H9 (cell line): Measurements from ENCODE around the gene PLA2G5. TPM values are rescaled to one million over a fixed set of nuclear protein-coding genes. Genes with fewer than 3 reads are reported as not detected.

ENCODE experiments used
- DNase-seq: peaks from one replicate; pipeline ENCODE4 v3.0.0-alpha.2; 2017
- H2AFZ ChIP-seq: one replicate; pipeline ENCODE4 v1.6.1; 2013; ENCODE audit warnings: mild to moderate bottlenecking, low read length, control low read depth, moderate library complexity
- H2AK5ac ChIP-seq: 2 replicates; pipeline ENCODE4 v1.6.1; 2013; ENCODE audit warnings: low read length, control low read depth, mixed read lengths; ENCODE audit not compliant: insufficient read length
- H2BK120ac ChIP-seq: one replicate; pipeline ENCODE4 v1.6.1; 2013; ENCODE audit warnings: low read depth, mild to moderate bottlenecking, low read length, control low read depth, inconsistent platforms; ENCODE audit not compliant: poor library complexity, severe bottlenecking
- H2BK12ac ChIP-seq: 2 replicates; pipeline ENCODE4 v1.6.1; 2013; ENCODE audit warnings: low read length, control low read depth, mixed read lengths, low read depth; ENCODE audit not compliant: insufficient read length
- H2BK15ac ChIP-seq: 2 replicates; pipeline ENCODE4 v1.6.1; 2013; ENCODE audit warnings: low read depth, low read length, control low read depth
- H2BK20ac ChIP-seq: one replicate; pipeline ENCODE4 v1.6.1; 2013; ENCODE audit warnings: low read depth, mild to moderate bottlenecking, low read length, control low read depth, inconsistent platforms; ENCODE audit not compliant: poor library complexity, severe bottlenecking
- H2BK5ac ChIP-seq: 2 replicates; pipeline ENCODE4 v1.6.1; 2013; ENCODE audit warnings: low read length, control low read depth, mixed read lengths; ENCODE audit not compliant: insufficient read length
- H3K14ac ChIP-seq: 2 replicates; pipeline ENCODE4 v1.6.1; 2013; ENCODE audit warnings: low read length, control low read depth; ENCODE audit not compliant: insufficient read depth
- H3K18ac ChIP-seq: 2 replicates; pipeline ENCODE4 v1.6.1; 2013; ENCODE audit warnings: low read depth, mild to moderate bottlenecking, mixed read lengths, low read length, control low read depth; ENCODE audit not compliant: insufficient read length
- H3K23ac ChIP-seq: 2 replicates; pipeline ENCODE4 v1.6.1; 2013; ENCODE audit warnings: low read length, control low read depth, mixed read lengths, low read depth; ENCODE audit not compliant: insufficient read length
- H3K23me2 ChIP-seq: 2 replicates; pipeline ENCODE4 v1.6.1; 2013; ENCODE audit warnings: low read depth, mild to moderate bottlenecking, mixed read lengths, low read length, control low read depth; ENCODE audit not compliant: insufficient read length, poor library complexity, severe bottlenecking
- H3K27ac ChIP-seq: 2 replicates; pipeline ENCODE4 v1.5.1; 2013; ENCODE audit warnings: low read length, control low read depth, mixed read lengths, low read depth; ENCODE audit not compliant: insufficient read length
- H3K27me3 ChIP-seq: 2 replicates; pipeline ENCODE4 v1.6.1; 2013; ENCODE audit warnings: low read length, control low read depth, inconsistent platforms; ENCODE audit not compliant: insufficient read depth
- H3K4ac ChIP-seq: 2 replicates; pipeline ENCODE4 v1.6.1; 2013; ENCODE audit warnings: low read depth, mild to moderate bottlenecking, control low read depth, inconsistent platforms, low read length, moderate library complexity
- H3K4me1 ChIP-seq: 2 replicates; pipeline ENCODE4 v1.6.1; 2013; ENCODE audit warnings: low read length, control low read depth, inconsistent platforms; ENCODE audit not compliant: insufficient read depth
- H3K4me2 ChIP-seq: 2 replicates; pipeline ENCODE4 v1.6.1; 2013; ENCODE audit warnings: low read length, control low read depth, mixed read lengths; ENCODE audit not compliant: insufficient read length, insufficient read depth
- H3K56ac ChIP-seq: 2 replicates; pipeline ENCODE4 v1.6.1; 2013; ENCODE audit warnings: low read depth, mild to moderate bottlenecking, mixed read lengths, low read length, control low read depth; ENCODE audit not compliant: insufficient read length
- H3K79me1 ChIP-seq: 2 replicates; pipeline ENCODE4 v1.6.1; 2013; ENCODE audit warnings: low read depth, mild to moderate bottlenecking, moderate library complexity, low read length, control low read depth, inconsistent platforms; ENCODE audit not compliant: insufficient read depth, poor library complexity, severe bottlenecking
- H3K79me2 ChIP-seq: 2 replicates; pipeline ENCODE4 v1.6.1; 2013; ENCODE audit warnings: low read length, control low read depth, inconsistent platforms; ENCODE audit not compliant: insufficient read depth
- H3K9ac ChIP-seq: 2 replicates; pipeline ENCODE4 v1.6.1; 2013; ENCODE audit warnings: low read length, control low read depth, mixed read lengths; ENCODE audit not compliant: insufficient read length; ENCODE audit errors: extremely low read depth
- H3K9me3 ChIP-seq: one replicate; pipeline ENCODE4 v1.6.1; 2013; ENCODE audit warnings: low read depth, low read length, inconsistent platforms; ENCODE audit not compliant: control insufficient read depth
- H3T11ph ChIP-seq: one replicate; pipeline ENCODE4 v1.6.1; 2013; ENCODE audit warnings: mild to moderate bottlenecking, low read length, control low read depth, inconsistent platforms
- H4K20me1 ChIP-seq: one replicate; pipeline ENCODE4 v1.6.1; 2013; ENCODE audit not compliant: control insufficient read depth, insufficient read length, insufficient read depth
- H4K5ac ChIP-seq: 2 replicates; pipeline ENCODE4 v1.6.1; 2013; ENCODE audit warnings: low read depth, mild to moderate bottlenecking, mixed read lengths, low read length, control low read depth; ENCODE audit not compliant: insufficient read length
- H4K8ac ChIP-seq: replicated peaks from 2 replicates; pipeline ENCODE4 v1.6.1; 2013; ENCODE audit warnings: low read length, control low read depth, mixed read lengths, low read depth; ENCODE audit not compliant: insufficient read length
- H4K91ac ChIP-seq: 2 replicates; pipeline ENCODE4 v1.6.1; 2013; ENCODE audit warnings: low read depth, mild to moderate bottlenecking, moderate library complexity, mixed read lengths, low read length, control low read depth; ENCODE audit not compliant: insufficient read length
- H3K27ac Mint-ChIP-seq, 3 experiments: 2 replicates in 2 of 3; 3 replicates in 1 of 3; pipeline ENCODE4 v1.8.0; 2020 to 2021; ENCODE audit warnings: mixed read lengths in 3 of 3, mild to moderate bottlenecking in 1 of 3, moderate library complexity in 1 of 3
- H3K27me3 Mint-ChIP-seq: 2 replicates; pipeline ENCODE4 v1.8.0; 2021; ENCODE audit warnings: low read depth, mild to moderate bottlenecking, moderate library complexity, mixed read lengths
- H3K36me3 Mint-ChIP-seq, 3 experiments: 2 replicates in 2 of 3; 3 replicates in 1 of 3; pipeline ENCODE4 v1.8.0; 2020 to 2021; ENCODE audit warnings: low read depth in 3 of 3, mixed read lengths in 3 of 3; ENCODE audit not compliant: insufficient read depth in 1 of 3
- H3K4me1 Mint-ChIP-seq, 2 experiments: 2 replicates each; pipeline ENCODE4 v1.8.0; 2020; ENCODE audit warnings: mixed read lengths in 2 of 2
- H3K4me3 Mint-ChIP-seq, 2 experiments: 2 replicates in 1 of 2; 3 replicates in 1 of 2; pipeline ENCODE4 v1.8.0; 2020 to 2021; ENCODE audit warnings: mild to moderate bottlenecking in 2 of 2, mixed read lengths in 2 of 2, moderate library complexity in 1 of 2
- H3K9me3 Mint-ChIP-seq, 2 experiments: 2 replicates in 1 of 2; 3 replicates in 1 of 2; pipeline ENCODE4 v1.8.0; 2020; ENCODE audit warnings: mild to moderate bottlenecking in 2 of 2, mixed read lengths in 2 of 2, moderate library complexity in 1 of 2
- WGBS: extraction: QIAGEN DNeasy Blood & Tissue Kit; methylation state at CpG from one replicate; pipeline ENCODE4 v1.1.7; 2013; ENCODE audit warnings: missing lambda C conversion rate, low lambda C conversion rate, mixed read lengths; ENCODE audit not compliant: insufficient read length; ENCODE audit errors: extremely low coverage; 5-methylcytosine and 5-hydroxymethylcytosine counted together
- total RNA-seq: library from RNA; stranded (reverse); gene quantifications from 2 replicates; pipeline ENCODE4 v1.2.1, GENCODE V29; 2021
- TF ChIP-seq, protein P1 (sequence below): fragments of 200-600 bp; sonication (generic); conservative IDR thresholded peaks from 3 replicates; pipeline ENCODE4 v1.8.0; 2021; ENCODE audit warnings: antibody characterized with exemption, mild to moderate bottlenecking

The PLA2G5 gene
- total RNA-seq, 1 experiment from 2014 or later, result not detected

DNA sequence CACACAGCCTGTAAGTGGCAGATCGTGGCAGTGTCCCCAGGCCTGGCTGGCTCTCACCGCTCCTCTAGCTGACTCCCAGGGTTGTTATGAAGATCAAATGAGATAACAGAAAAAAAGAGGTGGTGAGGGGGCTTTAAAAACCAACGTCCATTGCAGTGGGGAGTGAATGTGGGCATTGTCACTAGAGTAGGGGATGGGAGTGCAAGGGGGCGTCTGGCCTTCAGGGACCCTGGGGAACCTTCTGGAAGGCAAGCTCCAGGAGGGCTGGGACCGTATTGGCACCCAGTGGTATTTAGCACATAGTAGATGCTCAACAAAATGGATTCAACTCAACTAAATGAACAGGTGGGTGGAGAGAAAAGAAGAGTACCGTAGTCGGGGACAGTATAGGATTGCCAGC lies 45.9 kb downstream of the PLA2G5 start:
- Histone ChIP-seq H2BK120ac (no peak overlapping the region), H3K4ac (no peak overlapping the region), H3K9me3 (no peaks in the 10 kb centered on the region), H2BK20ac (no peak overlapping the region), H4K8ac (no peak overlapping the region), H4K20me1 (no peaks in the 10 kb centered on the region), H2BK12ac (no peak overlapping the region), H3K4me2 (no peak overlapping the region), H3K79me2 (no peaks in the 10 kb centered on the region), H3K27ac (no peak overlapping the region), H3T11ph (no peak overlapping the region), H4K91ac (no peak overlapping the region), H3K56ac (no peak overlapping the region), H3K9ac (no peak overlapping the region), H3K23me2 (peaks cover 4% of the 10 kb centered on the region), H3K18ac (no peak overlapping the region), H2BK5ac (no peak overlapping the region), H3K23ac (no peak overlapping the region), H4K5ac (no peak overlapping the region), H2BK15ac (no peak overlapping the region), H2AK5ac (no peak overlapping the region), H3K4me1 (no peaks in the 10 kb centered on the region), H3K14ac (no peak overlapping the region), H3K79me1 (no peaks in the 10 kb centered on the region), H3K27me3 (no peaks in the 10 kb centered on the region), H2AFZ (no peak overlapping the region)
- H3K4me3 Mint-ChIP-seq, result no peak overlapping the region
- H3K4me1 Mint-ChIP-seq, result peaks cover 6 to 16% of the 10 kb centered on the region in 2 experiments
- 0 out of 5 replicates have a peak, but pooled peaks cover 0 to 4% of the 10 kb centered on the region in 2 experiments for H3K9me3 Mint-ChIP-seq
- WGBS, result no CpG with 5 or more reads among the region's 7 CpGs
- peaks cover 13% of the 10 kb centered on the region for H3K27me3 Mint-ChIP-seq
- no peak for DNase-seq
- no peak overlapping the region for H3K27ac Mint-ChIP-seq
- TF ChIP-seq, protein P1, sequence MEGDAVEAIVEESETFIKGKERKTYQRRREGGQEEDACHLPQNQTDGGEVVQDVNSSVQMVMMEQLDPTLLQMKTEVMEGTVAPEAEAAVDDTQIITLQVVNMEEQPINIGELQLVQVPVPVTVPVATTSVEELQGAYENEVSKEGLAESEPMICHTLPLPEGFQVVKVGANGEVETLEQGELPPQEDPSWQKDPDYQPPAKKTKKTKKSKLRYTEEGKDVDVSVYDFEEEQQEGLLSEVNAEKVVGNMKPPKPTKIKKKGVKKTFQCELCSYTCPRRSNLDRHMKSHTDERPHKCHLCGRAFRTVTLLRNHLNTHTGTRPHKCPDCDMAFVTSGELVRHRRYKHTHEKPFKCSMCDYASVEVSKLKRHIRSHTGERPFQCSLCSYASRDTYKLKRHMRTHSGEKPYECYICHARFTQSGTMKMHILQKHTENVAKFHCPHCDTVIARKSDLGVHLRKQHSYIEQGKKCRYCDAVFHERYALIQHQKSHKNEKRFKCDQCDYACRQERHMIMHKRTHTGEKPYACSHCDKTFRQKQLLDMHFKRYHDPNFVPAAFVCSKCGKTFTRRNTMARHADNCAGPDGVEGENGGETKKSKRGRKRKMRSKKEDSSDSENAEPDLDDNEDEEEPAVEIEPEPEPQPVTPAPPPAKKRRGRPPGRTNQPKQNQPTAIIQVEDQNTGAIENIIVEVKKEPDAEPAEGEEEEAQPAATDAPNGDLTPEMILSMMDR, result no peak
- H3K36me3 Mint-ChIP-seq, result no peaks in the 10 kb centered on the region
